Panc1 (cell line): ENCODE results near the gene SUGCT. TPM values are rescaled to one million over a fixed set of nuclear protein-coding genes. Genes with fewer than 3 reads are reported as not detected.

ENCODE experiments used
- ATAC-seq: fragments of 200-7000 bp; cut with Tn5 transposase; 2 replicates; pipeline ENCODE4 v1.9.1; 2020; ENCODE audit warnings: mild to moderate bottlenecking, moderate library complexity
- BruUV-seq: library from RNA; stranded (reverse); fragments of 400-500 nt; replicated peaks from 2 replicates; lab custom pipeline; 2021; lab: Mats Ljungman, UMichigan
- CTCF ChIA-PET: fragments of 300-600 bp; sonication (Branson Sonifier 250); formaldehyde crosslinking; loops from one replicate; lab custom pipeline; 2022; ENCODE audit warnings: antibody characterized with exemption; lab: Charles Lee
- POLR2A ChIA-PET: fragments of 300-600 bp; sonication (Branson Sonifier 250); formaldehyde crosslinking; loops from one replicate; lab custom pipeline; 2022; ENCODE audit warnings: antibody characterized with exemption; lab: Charles Lee
- DNase-seq: peaks from one replicate; pipeline ENCODE4 v3.0.0-alpha.2; 2010; ENCODE audit warnings: low read depth, low spot score
- H3K27ac ChIP-seq: 2 replicates; pipeline ENCODE4 v1.5.1; 2011; ENCODE audit warnings: mild to moderate bottlenecking, low read length, inconsistent platforms
- H3K27me3 ChIP-seq: fragments of 200-500 bp; sonication (Bioruptor generic); 2 replicates; pipeline ENCODE4 v1.6.0; 2014; ENCODE audit warnings: low read length, inconsistent platforms; ENCODE audit not compliant: control insufficient read depth, insufficient read depth
- H3K36me3 ChIP-seq: fragments of 200-500 bp; sonication (Bioruptor generic); 2 replicates; pipeline ENCODE4 v1.5.1; 2014; ENCODE audit warnings: inconsistent platforms, mild to moderate bottlenecking, low read length, moderate library complexity; ENCODE audit not compliant: control insufficient read depth, insufficient read depth
- H3K4me1 ChIP-seq: 2 replicates; pipeline ENCODE4 v1.5.1; 2011; ENCODE audit warnings: inconsistent platforms, mild to moderate bottlenecking, low read length, moderate library complexity; ENCODE audit not compliant: control insufficient read depth, insufficient read depth
- H3K4me3 ChIP-seq, 2 experiments: 2 replicates each; pipeline ENCODE4 v1.5.1; 2011 to 2012; ENCODE audit warnings: low read depth in 2 of 2, low read length in 2 of 2, mild to moderate bottlenecking in 2 of 2, inconsistent platforms in 1 of 2, moderate library complexity in 1 of 2
- H3K9me3 ChIP-seq: fragments of 200-500 bp; sonication (Bioruptor generic); 2 replicates; pipeline ENCODE4 v1.5.1; 2014; ENCODE audit warnings: low read depth, mild to moderate bottlenecking, inconsistent platforms, low read length, moderate library complexity; ENCODE audit not compliant: control insufficient read depth, insufficient read depth
- POLR2AphosphoS5 ChIP-seq: IDR thresholded peaks from 2 replicates; pipeline ENCODE4 v1.6.1; 2012; ENCODE audit warnings: mild to moderate bottlenecking, low read depth, low read length, moderate library complexity
- SIN3A ChIP-seq: IDR thresholded peaks from 2 replicates; pipeline ENCODE4 v1.6.1; 2012; ENCODE audit warnings: low read depth, mild to moderate bottlenecking, low read length, moderate library complexity, borderline replicate concordance; ENCODE audit not compliant: insufficient read depth
- TCF7L2 ChIP-seq: IDR thresholded peaks from 2 replicates; pipeline ENCODE4 v1.6.1; 2011; ENCODE audit warnings: mild to moderate bottlenecking, low read depth, low read length, inconsistent platforms
- in situ Hi-C: cut with HindIII; loops from 2 replicates; pipeline ENCODE4 v1.10.0; 2016; ENCODE audit warnings: low sequenced_read_pairs, low pct_unique_long_range_greater_than_20kb
- intact Hi-C: fragments of 100-400 bp; cut with micrococcal nuclease; formaldehyde crosslinking; loops from one replicate; pipeline ENCODE4 v1.10.0; 2022; ENCODE audit not compliant: unreplicated experiment
- total RNA-seq: library from RNA; stranded (reverse); gene quantifications from one replicate; pipeline ENCODE4 v1.2.1, GENCODE V29; 2021; ENCODE audit not compliant: unreplicated experiment
- TF ChIP-seq, protein P1 (sequence below), 2 experiments: IDR thresholded peaks; 2 replicates each; pipeline ENCODE4 v1.6.1; 2011 to 2012; ENCODE audit warnings: low read depth in 2 of 2, control low read depth in 1 of 2, low read length in 1 of 2, mild to moderate bottlenecking in 1 of 2, moderate library complexity in 1 of 2; ENCODE audit not compliant: insufficient read depth in 1 of 2
- TF ChIP-seq, protein P2 (sequence below): fragments of 450-650 bp; IDR thresholded peaks from 2 replicates; pipeline ENCODE4 v1.5.1; 2017; ENCODE audit warnings: mild to moderate bottlenecking

SUGCT gene
- total RNA-seq, 1 experiment from 2014 or later: 3.1 TPM

DNA sequence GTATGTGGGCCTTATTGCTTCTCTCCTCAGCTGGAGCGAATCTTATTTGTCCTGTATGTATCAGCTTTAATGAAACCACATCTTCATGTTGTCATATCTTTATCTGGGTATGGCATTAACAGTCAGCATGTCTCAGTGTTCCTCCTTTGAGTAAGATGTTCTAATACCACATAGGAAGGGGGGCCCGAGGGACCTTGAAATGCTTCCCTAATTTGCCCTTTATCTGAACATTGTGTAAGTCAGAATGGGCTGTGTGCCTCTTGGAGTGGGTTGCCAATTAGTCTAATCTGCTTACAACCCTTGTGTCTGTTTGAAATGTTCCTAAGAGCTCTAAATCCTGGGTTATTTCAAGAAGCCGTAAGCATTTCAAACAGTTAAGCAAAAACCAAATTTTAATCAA is 623.8 kb downstream of the SUGCT start:
- BruUV-seq: no TSS peak
- in situ Hi-C loops (no loop called here), intact Hi-C loops (no loop called here)
- Histone ChIP-seq H3K36me3 (no peaks in the 10 kb centered on the region), H3K27me3 (no peaks in the 10 kb centered on the region), H3K27ac (no peak overlapping the region), H3K9me3 (no peaks in the 10 kb centered on the region), H3K4me1 (no peaks in the 10 kb centered on the region), H3K4me3 (no peak overlapping the region)
- CTCF ChIA-PET: no interaction called here
- TF ChIP-seq, protein P1, sequence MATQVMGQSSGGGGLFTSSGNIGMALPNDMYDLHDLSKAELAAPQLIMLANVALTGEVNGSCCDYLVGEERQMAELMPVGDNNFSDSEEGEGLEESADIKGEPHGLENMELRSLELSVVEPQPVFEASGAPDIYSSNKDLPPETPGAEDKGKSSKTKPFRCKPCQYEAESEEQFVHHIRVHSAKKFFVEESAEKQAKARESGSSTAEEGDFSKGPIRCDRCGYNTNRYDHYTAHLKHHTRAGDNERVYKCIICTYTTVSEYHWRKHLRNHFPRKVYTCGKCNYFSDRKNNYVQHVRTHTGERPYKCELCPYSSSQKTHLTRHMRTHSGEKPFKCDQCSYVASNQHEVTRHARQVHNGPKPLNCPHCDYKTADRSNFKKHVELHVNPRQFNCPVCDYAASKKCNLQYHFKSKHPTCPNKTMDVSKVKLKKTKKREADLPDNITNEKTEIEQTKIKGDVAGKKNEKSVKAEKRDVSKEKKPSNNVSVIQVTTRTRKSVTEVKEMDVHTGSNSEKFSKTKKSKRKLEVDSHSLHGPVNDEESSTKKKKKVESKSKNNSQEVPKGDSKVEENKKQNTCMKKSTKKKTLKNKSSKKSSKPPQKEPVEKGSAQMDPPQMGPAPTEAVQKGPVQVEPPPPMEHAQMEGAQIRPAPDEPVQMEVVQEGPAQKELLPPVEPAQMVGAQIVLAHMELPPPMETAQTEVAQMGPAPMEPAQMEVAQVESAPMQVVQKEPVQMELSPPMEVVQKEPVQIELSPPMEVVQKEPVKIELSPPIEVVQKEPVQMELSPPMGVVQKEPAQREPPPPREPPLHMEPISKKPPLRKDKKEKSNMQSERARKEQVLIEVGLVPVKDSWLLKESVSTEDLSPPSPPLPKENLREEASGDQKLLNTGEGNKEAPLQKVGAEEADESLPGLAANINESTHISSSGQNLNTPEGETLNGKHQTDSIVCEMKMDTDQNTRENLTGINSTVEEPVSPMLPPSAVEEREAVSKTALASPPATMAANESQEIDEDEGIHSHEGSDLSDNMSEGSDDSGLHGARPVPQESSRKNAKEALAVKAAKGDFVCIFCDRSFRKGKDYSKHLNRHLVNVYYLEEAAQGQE (IDR thresholded peaks at IDR 0.05; ENCODE audit: insufficient read depth in 1 of 2, low read depth in 2 of 2, low read length in 1 of 2): no peak
- TF ChIP-seq POLR2AphosphoS5: no peak
- TF ChIP-seq, protein P2, sequence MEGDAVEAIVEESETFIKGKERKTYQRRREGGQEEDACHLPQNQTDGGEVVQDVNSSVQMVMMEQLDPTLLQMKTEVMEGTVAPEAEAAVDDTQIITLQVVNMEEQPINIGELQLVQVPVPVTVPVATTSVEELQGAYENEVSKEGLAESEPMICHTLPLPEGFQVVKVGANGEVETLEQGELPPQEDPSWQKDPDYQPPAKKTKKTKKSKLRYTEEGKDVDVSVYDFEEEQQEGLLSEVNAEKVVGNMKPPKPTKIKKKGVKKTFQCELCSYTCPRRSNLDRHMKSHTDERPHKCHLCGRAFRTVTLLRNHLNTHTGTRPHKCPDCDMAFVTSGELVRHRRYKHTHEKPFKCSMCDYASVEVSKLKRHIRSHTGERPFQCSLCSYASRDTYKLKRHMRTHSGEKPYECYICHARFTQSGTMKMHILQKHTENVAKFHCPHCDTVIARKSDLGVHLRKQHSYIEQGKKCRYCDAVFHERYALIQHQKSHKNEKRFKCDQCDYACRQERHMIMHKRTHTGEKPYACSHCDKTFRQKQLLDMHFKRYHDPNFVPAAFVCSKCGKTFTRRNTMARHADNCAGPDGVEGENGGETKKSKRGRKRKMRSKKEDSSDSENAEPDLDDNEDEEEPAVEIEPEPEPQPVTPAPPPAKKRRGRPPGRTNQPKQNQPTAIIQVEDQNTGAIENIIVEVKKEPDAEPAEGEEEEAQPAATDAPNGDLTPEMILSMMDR: no peak
- no peak for TF ChIP-seq TCF7L2
- TF ChIP-seq SIN3A: no peak
- no peak for ATAC-seq
- no peak for DNase-seq
- POLR2A ChIA-PET: no interaction called here

DNA sequence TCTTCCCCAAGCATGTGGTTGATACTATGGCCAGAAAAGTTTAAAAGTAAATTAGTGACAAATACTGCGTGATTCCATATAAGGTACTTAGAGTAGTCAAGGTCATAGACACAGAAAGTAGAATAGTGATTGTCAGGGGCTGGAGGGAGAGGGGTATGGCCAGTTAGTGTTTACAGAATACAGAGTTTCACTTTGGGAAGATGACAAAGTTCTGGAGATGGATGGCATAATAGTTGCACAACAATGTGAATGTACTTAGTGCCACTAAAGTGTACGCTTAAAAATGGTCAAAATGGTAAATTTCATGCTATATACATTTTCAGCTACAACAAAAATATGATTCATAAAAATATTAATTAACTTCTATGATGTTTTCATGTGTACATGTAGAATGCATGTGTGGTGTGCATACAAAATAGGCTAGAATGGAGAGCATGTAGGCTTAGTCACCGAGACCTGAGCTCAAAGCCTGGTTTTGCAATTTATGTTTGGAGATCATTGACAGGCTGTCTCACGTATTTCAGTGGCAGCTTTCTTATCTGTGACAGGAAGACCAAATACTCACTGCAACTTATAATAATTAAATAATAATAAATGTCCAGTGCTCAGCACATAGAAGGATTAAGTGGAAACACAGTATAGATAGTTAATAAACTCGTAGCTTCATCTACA is 625.6 kb downstream of the SUGCT start:
- no peak overlapping the region for H3K27ac ChIP-seq
- intact Hi-C loops: no loop called here

More for the DNA sequence above, 625.6 kb downstream of the SUGCT start:
- ChIA-PET CTCF (no interaction called here), POLR2A (no interaction called here)
- no peaks in the 10 kb centered on the region for H3K4me1 ChIP-seq
- H3K27me3 ChIP-seq: no peaks in the 10 kb centered on the region
- ATAC-seq: no peak
- H3K9me3 ChIP-seq: no peaks in the 10 kb centered on the region
- DNase-seq: no peak
- no peak overlapping the region for H3K4me3 ChIP-seq
- in situ Hi-C loops: no loop called here
- H3K36me3 ChIP-seq: no peaks in the 10 kb centered on the region
- no TSS peak for BruUV-seq
- TF ChIP-seq, protein P1 (IDR thresholded peaks at IDR 0.05; ENCODE audit: insufficient read depth in 1 of 2, low read depth in 2 of 2, low read length in 1 of 2): no peak
- no peak for TF ChIP-seq SIN3A
- TF ChIP-seq POLR2AphosphoS5: no peak
- no peak for TF ChIP-seq TCF7L2
- TF ChIP-seq, protein P2: no peak
